Measurements from ENCODE around the gene NOTCH2. TPM values are rescaled to one million over a fixed set of nuclear protein-coding genes. Genes with fewer than 3 reads are reported as not detected.

Gene NOTCH2
- total and polyA plus RNA-seq, 2 experiments from 2014 or later, result 42.2 to 85.8 TPM

- Histone ChIP-seq H3K4me1 (ENCODE audit: insufficient read depth) (no peaks in the 10 kb centered on the region), H3K9me3 (ENCODE audit: low read depth) (no peaks in the 10 kb centered on the region), H3K4me2 (no peak overlapping the region), H3K79me2 (no peaks in the 10 kb centered on the region), H2AFZ (no peak overlapping the region), H3K27me3 (no peaks in the 10 kb centered on the region), H3K36me3 (replicated peaks; ENCODE audit: insufficient read depth, low read depth) (peaks cover 15% of the 10 kb centered on the region), H3K4me3 (no peak overlapping the region), H4K20me1 (ENCODE audit: insufficient read depth, poor library complexity, severe bottlenecking) (no peaks in the 10 kb centered on the region), H3K9me2 (replicated peaks; ENCODE audit: insufficient read depth) (no peaks in the 10 kb centered on the region), H3K27ac (no peak overlapping the region)
- TF ChIP-seq EZH2phosphoT487 (IDR thresholded peaks at IDR 0.05; ENCODE audit: low read depth, severe bottlenecking, unreplicated experiment), result no peak
- TF ChIP-seq EZH2 (IDR thresholded peaks at IDR 0.05; ENCODE audit: borderline replicate concordance), result no peak
- TF ChIP-seq CTCF (IDR thresholded peaks at IDR 0.05; ENCODE audit: poor library complexity), result no peak
- WGBS (ENCODE audit: low lambda C conversion rate, missing lambda C conversion rate), result 63% methylated on average over 1 of the region's 1 CpG
- no peak for DNase-seq (ENCODE audit: low spot score)
These were observed 155.4 kb downstream of the NOTCH2 start for GRCh38 chr1:119914071-119914470.

- peaks cover 5% of the 10 kb centered on the region for H3K36me3 ChIP-seq (replicated peaks; ENCODE audit: insufficient read depth, low read depth)
- no peaks in the 10 kb centered on the region for H4K20me1 ChIP-seq (ENCODE audit: insufficient read depth, poor library complexity, severe bottlenecking)
- H2AFZ ChIP-seq, result no peak overlapping the region
- no peaks in the 10 kb centered on the region for H3K4me1 ChIP-seq (ENCODE audit: insufficient read depth)
- no peaks in the 10 kb centered on the region for H3K9me2 ChIP-seq (replicated peaks; ENCODE audit: insufficient read depth)
- H3K4me3 ChIP-seq, result no peak overlapping the region
- H3K27me3 ChIP-seq, result no peaks in the 10 kb centered on the region
- H3K9me3 ChIP-seq (ENCODE audit: low read depth), result no peaks in the 10 kb centered on the region
- DNase-seq (ENCODE audit: low spot score), result no peak
- H3K27ac ChIP-seq, result no peak overlapping the region
- TF ChIP-seq EZH2 (IDR thresholded peaks at IDR 0.05; ENCODE audit: borderline replicate concordance), result no peak
- TF ChIP-seq CTCF (IDR thresholded peaks at IDR 0.05; ENCODE audit: poor library complexity), result no peak
- TF ChIP-seq EZH2phosphoT487 (IDR thresholded peaks at IDR 0.05; ENCODE audit: low read depth, severe bottlenecking, unreplicated experiment), result no peak
- H3K79me2 ChIP-seq, result no peaks in the 10 kb centered on the region
- H3K4me2 ChIP-seq, result no peak overlapping the region
- WGBS (ENCODE audit: low lambda C conversion rate, missing lambda C conversion rate), result 93% methylated on average over 3 of the region's 3 CpGs
These were observed 156.5 kb downstream of the NOTCH2 start for GRCh38 chr1:119912963-119913362.

GRCh38 chr1:119911775-119912174, 157.7 kb downstream of the NOTCH2 start:
- Histone ChIP-seq H3K9me3 (ENCODE audit: low read depth) (no peaks in the 10 kb centered on the region), H4K20me1 (ENCODE audit: insufficient read depth, poor library complexity, severe bottlenecking) (no peaks in the 10 kb centered on the region), H3K27ac (no peak overlapping the region), H3K4me2 (no peak overlapping the region), H3K9me2 (replicated peaks; ENCODE audit: insufficient read depth) (no peaks in the 10 kb centered on the region), H3K4me1 (ENCODE audit: insufficient read depth) (no peaks in the 10 kb centered on the region), H3K27me3 (no peaks in the 10 kb centered on the region), H2AFZ (no peak overlapping the region), H3K4me3 (no peak overlapping the region), H3K36me3 (replicated peaks; ENCODE audit: insufficient read depth, low read depth) (peaks cover 4% of the 10 kb centered on the region), H3K79me2 (no peaks in the 10 kb centered on the region)
- no peak for TF ChIP-seq CTCF (IDR thresholded peaks at IDR 0.05; ENCODE audit: poor library complexity)
- no peak for TF ChIP-seq EZH2 (IDR thresholded peaks at IDR 0.05; ENCODE audit: borderline replicate concordance)
- no peak for TF ChIP-seq EZH2phosphoT487 (IDR thresholded peaks at IDR 0.05; ENCODE audit: low read depth, severe bottlenecking, unreplicated experiment)
- no peak for DNase-seq (ENCODE audit: low spot score)
- WGBS (ENCODE audit: low lambda C conversion rate, missing lambda C conversion rate), result 85% methylated on average over 2 of the region's 2 CpGs

DNA sequence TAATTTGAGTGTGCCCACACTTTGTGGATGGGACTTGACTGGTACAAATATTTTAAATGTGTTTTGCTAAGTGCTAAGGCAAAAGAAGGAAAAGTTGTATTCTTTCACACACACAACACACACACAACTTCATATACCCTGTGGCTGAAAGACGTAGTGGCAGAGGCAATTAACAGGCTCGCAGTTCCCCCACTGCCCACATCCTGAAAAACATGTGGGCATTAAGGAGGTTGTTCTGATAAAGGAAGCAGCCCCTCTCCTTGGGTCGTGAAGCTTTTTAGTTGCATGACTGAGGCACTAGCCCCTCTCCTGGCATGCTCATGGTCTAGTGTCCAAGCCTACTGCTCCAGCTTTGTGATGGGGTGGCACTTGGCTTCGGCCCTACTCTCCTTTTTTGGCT, 158.8 kb downstream of the NOTCH2 start:
- Histone ChIP-seq H3K79me2 (no peaks in the 10 kb centered on the region), H3K4me3 (no peak overlapping the region), H4K20me1 (ENCODE audit: insufficient read depth, poor library complexity, severe bottlenecking) (no peaks in the 10 kb centered on the region), H3K4me1 (ENCODE audit: insufficient read depth) (no peaks in the 10 kb centered on the region), H3K27ac (no peak overlapping the region), H3K36me3 (replicated peaks; ENCODE audit: insufficient read depth, low read depth) (peaks cover 4% of the 10 kb centered on the region), H3K27me3 (no peaks in the 10 kb centered on the region), H3K9me2 (replicated peaks; ENCODE audit: insufficient read depth) (no peaks in the 10 kb centered on the region), H3K4me2 (no peak overlapping the region), H3K9me3 (ENCODE audit: low read depth) (no peaks in the 10 kb centered on the region), H2AFZ (no peak overlapping the region)
- no peak for DNase-seq (ENCODE audit: low spot score)
- 91% methylated on average over 4 of the region's 4 CpGs for WGBS (ENCODE audit: low lambda C conversion rate, missing lambda C conversion rate)
- TF ChIP-seq EZH2phosphoT487 (IDR thresholded peaks at IDR 0.05; ENCODE audit: low read depth, severe bottlenecking, unreplicated experiment) (no peak), EZH2 (IDR thresholded peaks at IDR 0.05; ENCODE audit: borderline replicate concordance) (no peak), CTCF (IDR thresholded peaks at IDR 0.05; ENCODE audit: poor library complexity) (no peak)

All from hepatocyte (in vitro differentiated cells).